ENCODE data around the gene TCOF1. TPM values are rescaled to one million over a fixed set of nuclear protein-coding genes. Genes with fewer than 3 reads are reported as not detected.

The TCOF1 gene
- total RNA-seq, 1 donor from 2014 or later, result 8.3 TPM

- DNase-seq (ENCODE audit: low read depth in 2 of 2), result peak; percentile 55 to 64
Observed at GRCh38 chr5:150428106-150428876, 70.8 kb downstream of the TCOF1 start.

GRCh38 chr5:150428978-150429377 is 71.5 kb downstream of the TCOF1 start:
- DNase-seq (ENCODE audit: low read depth in 2 of 2), result no peak

- DNase-seq (ENCODE audit: low read depth in 2 of 2), result no peak
Observed at GRCh38 chr5:150429410-150429873, 71.9 kb downstream of the TCOF1 start.

GRCh38 chr5:150431048-150431447 is 73.6 kb downstream of the TCOF1 start:
- DNase-seq (ENCODE audit: low read depth in 2 of 2), result no peak

DNA sequence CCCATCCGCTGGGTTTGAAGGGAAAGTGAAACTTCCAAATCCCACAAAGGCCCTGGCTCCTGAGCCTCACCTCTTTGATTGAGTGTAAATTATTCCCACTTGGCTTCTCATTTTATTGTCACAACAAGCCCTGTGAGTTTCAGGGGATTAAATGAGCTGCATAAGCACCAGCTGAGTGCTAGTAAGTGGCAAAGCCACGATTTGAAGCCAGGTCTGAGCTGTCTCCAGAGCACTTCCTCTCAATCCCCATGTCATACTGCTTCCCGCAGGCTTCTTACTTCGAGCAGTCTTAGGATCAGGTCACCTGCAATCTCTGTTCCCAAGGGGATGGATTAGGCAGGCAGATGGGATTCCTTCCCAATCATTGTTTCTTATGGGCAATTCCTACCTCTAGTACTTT is 74.1 kb downstream of the TCOF1 start:
- DNase-seq (ENCODE audit: low read depth in 2 of 2), result no peak

- DNase-seq (ENCODE audit: low read depth in 2 of 2), result no peak
Observed at GRCh38 chr5:150434464-150434863, 77.0 kb downstream of the TCOF1 start.

GRCh38 chr5:150436141-150436680 is 78.7 kb downstream of the TCOF1 start:
- peak; percentile 86 to 91 for DNase-seq (ENCODE audit: low read depth in 2 of 2)

GRCh38 chr5:150438873-150439546 is 81.5 kb downstream of the TCOF1 start:
- DNase-seq (ENCODE audit: low read depth in 2 of 2), result peak in 1 of 2 donors; percentile 45

- no peak for DNase-seq (ENCODE audit: low read depth in 2 of 2)
Observed at GRCh38 chr5:150440948-150441812, 83.7 kb downstream of the TCOF1 start.

GRCh38 chr5:150441813-150442698 is 84.6 kb downstream of the TCOF1 start:
- peak; percentile 25 to 62 for DNase-seq (ENCODE audit: low read depth in 2 of 2)

DNA sequence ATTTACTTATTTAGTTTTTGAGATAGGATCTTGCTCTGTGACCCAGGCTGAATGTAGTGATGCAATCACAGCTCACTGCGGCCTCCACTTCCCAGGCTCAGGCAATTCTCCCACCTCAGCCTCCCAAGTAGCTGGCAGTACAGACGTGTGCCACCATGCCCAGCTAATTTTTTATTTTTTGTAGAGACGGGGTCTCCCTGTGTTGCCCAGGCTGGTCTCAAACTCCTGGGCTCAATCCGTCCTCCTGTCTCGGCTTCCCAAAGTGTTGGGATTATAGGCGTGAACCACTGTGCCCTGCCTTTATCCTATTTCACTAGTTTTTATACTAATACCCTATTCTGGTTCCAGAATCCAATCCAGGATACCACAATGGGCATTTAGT is 85.2 kb downstream of the TCOF1 start:
- no peak for DNase-seq (ENCODE audit: low read depth in 2 of 2)

GRCh38 chr5:150443242-150444075 is 86.0 kb downstream of the TCOF1 start:
- DNase-seq (ENCODE audit: low read depth in 2 of 2), result no peak

DNA sequence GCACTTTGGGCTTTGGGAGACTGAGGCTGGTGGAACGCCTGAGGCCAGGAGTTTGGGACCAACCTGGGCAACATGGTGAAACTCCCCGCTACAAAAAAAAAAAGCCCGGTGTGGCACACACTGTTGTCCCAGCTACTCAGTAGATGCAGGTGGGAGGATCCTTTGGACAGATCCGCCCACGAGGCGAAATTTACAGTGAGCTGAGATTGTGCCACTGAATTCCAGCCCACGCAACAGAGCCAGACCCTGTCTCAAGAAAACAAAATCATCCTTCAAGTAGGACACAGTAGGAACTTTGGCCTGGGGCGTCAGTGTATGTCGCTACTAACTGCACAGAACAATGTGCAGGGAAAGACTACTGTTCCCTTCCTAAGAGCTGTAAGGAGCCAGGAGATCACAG is 87.3 kb downstream of the TCOF1 start:
- DNase-seq (ENCODE audit: low read depth in 2 of 2), result no peak

- no peak for DNase-seq (ENCODE audit: low read depth in 2 of 2)
Observed at GRCh38 chr5:150446088-150446487, 88.6 kb downstream of the TCOF1 start.

DNA sequence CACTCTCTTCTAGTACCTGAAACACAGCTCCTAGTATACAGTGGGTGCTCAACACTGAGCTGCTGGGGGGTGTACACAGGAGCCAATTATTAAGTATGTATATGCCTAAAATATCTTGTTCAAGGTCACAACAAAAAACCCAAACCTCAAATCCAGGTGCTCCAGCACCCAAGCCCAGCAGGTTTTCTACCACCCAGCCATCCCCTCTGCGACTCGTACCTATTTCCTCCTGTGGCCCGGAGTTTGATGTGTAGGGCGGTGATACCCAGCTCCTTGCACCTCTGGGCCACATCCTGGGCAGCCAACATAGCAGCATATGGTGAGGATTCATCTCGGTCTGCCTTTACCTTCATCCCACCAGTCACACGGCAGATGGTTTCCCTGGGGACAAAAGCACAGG is 89.1 kb downstream of the TCOF1 start:
- DNase-seq (ENCODE audit: low read depth in 2 of 2), result no peak

DNA sequence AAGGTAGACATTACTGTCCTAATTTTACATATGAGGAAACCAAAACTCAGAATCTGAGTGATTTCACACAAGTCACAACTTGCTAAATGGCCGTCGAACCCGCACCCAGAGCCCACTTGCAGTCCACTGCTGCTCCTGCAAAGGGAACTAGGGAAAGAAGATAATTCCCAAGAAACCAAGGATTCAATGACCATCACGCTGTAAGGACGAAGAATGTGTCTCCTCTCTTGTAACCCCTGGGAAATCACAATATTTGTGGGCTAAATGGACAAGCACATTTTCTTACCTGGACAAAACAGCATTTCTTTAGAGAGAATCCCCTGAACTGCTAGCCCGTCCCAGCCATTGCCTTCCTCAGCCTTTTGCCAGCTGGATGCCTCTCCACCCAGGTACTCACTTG is 89.7 kb downstream of the TCOF1 start:
- DNase-seq (ENCODE audit: low read depth in 2 of 2), result no peak

- DNase-seq (ENCODE audit: low read depth in 2 of 2), result peak in 1 of 2 donors; percentile 18
Observed at GRCh38 chr5:150448334-150448733, 90.8 kb downstream of the TCOF1 start.

DNA sequence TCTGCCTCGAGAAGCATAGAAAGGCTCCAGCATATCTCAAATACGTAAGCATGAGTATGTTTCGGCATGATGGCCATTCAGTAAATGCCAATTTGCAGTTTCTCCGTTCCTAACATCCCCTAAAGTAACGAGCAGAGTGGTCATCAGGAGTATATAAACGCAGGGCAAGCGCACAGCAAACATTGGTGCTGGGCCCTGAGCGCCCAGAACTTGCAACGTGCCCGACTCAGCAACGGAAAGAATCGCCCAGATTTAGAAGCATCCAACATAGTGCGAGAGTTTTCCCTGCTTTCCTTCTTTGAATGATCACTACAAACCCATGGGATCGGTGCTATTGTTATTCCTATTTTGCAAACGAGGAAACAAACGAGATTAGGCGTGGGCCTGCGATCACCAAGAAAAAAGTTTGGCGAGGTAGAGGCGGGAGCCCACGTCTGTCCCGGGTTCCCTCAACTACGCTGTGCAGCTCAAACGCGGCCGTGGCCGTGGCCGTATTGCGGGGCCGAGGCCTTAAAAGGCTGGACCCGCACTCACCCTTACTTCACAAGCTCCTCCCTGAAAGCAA is 91.5 kb downstream of the TCOF1 start:
- peak; percentile 53 to 55 for DNase-seq (ENCODE audit: low read depth in 2 of 2)

Measured in lung microvascular endothelial cell (primary cell).